Activated naive CD4-positive, alpha-beta T cell treated with anti-CD3 and anti-CD28 coated beads for 36 hours (primary cell): ENCODE results near the gene CALCA. TPM values are rescaled to one million over a fixed set of nuclear protein-coding genes. Genes with fewer than 3 reads are reported as not detected.
A peak's percentile ranks its signal among the peaks of the same experiment; 100 is the strongest.
"Not testable (repeated sequence)": the region's sequence is repeated elsewhere in the genome, so short reads cannot be mapped to it uniquely, and the experiment has no call there.

Experiments used
- CTCF ChIA-PET: fragments of 350-600 bp; sonication (Branson Sonifier 250); formaldehyde crosslinking; loops from one replicate; lab custom pipeline; 2021; ENCODE audit warnings: antibody characterized with exemption; lab: Charles Lee
- DNase-seq: peaks from one replicate; pipeline ENCODE4 v3.0.0-alpha.2; 2020
- H3K27ac Mint-ChIP-seq: one replicate; pipeline ENCODE4 v1.8.0; 2021; ENCODE audit warnings: mild to moderate bottlenecking, mixed read lengths
- H3K27me3 Mint-ChIP-seq: one replicate; pipeline ENCODE4 v1.8.0; 2021; ENCODE audit warnings: low read depth, mixed read lengths
- H3K36me3 Mint-ChIP-seq: one replicate; pipeline ENCODE4 v1.8.0; 2021; ENCODE audit warnings: low read depth, mixed read lengths
- H3K4me1 Mint-ChIP-seq: one replicate; pipeline ENCODE4 v1.8.0; 2021; ENCODE audit warnings: low read depth, mixed read lengths
- H3K4me3 Mint-ChIP-seq: one replicate; pipeline ENCODE4 v1.8.0; 2021; ENCODE audit warnings: mild to moderate bottlenecking, moderate library complexity, mixed read lengths
- H3K9me3 Mint-ChIP-seq: one replicate; pipeline ENCODE4 v1.8.0; 2021; ENCODE audit warnings: mixed read lengths
- intact Hi-C: fragments of 100-400 bp; cut with micrococcal nuclease; formaldehyde crosslinking; loops from one replicate; pipeline ENCODE4 v1.15.1; 2023
- total RNA-seq, 2 experiments: library from RNA; stranded (reverse); gene quantifications; one replicate each; pipeline ENCODE4 v1.2.3, GENCODE V29; 2021

Gene CALCA, protein sequence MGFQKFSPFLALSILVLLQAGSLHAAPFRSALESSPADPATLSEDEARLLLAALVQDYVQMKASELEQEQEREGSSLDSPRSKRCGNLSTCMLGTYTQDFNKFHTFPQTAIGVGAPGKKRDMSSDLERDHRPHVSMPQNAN
- total RNA-seq: not detected

DNA sequence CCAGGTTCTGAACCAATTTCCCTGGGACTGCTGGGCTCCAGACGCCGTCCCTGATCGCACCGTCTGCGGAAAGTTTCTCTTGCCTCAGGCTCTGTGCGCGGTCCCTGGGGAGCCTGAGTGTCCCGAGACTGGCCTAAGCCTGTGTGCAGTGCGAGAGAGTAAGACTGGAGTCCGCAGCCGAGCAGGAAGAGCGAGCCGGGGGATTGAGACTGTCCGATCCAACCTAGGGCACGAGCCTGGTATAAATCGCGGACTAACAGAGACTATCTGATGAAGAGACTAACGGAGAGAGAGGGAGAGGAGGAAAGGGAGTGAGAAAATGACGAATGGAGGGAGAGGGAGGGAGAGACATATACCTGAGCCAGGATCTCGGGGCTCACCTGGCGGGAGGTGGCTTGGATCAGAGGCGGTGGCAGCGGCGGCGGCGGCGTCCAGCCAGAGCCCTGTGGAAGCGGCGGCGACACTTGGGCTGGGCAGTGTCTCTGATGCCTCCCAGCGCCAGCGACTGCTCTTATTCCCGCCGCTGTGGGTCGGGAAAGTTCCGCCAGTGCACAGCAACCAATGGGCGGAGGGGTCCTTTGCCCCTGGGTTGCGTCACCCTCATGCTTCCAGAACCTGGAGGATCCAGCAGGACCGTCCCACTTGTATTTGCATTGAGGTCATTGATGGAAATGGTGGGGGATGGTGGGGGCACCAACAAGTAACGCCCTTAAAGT is at the start of gene CALCA:
Gene CALCA (minus strand): TSS at position 487 of the 716 bp plus-strand sequence. CDS start 1,159 bp downstream, outside the sequence.
- CTCF ChIA-PET: interaction anchor here (0.7 to 4.9 kb wide), 2 partner anchors 64 to 103 kb away, joined by 3 to 89 read pairs; partner anchors contain the start of gene CALCB
- H3K27me3 Mint-ChIP-seq: peaks cover 71% of the 10 kb centered on the region
- intact Hi-C loops: loop anchor here (5.0 to 10.0 kb wide), 2 partner anchors 450 to 1633 kb away; partner anchors contain the start of gene PSMA1
- H3K9me3 Mint-ChIP-seq: no peaks in the 10 kb centered on the region
- peaks cover 33% of the 10 kb centered on the region for H3K4me1 Mint-ChIP-seq
- H3K36me3 Mint-ChIP-seq: no peaks in the 10 kb centered on the region
- peak within 1 kb of the TSS; percentile 69 for H3K4me3 Mint-ChIP-seq
- H3K27ac Mint-ChIP-seq: no peak within 1 kb of the TSS
- DNase-seq: no peak

DNA sequence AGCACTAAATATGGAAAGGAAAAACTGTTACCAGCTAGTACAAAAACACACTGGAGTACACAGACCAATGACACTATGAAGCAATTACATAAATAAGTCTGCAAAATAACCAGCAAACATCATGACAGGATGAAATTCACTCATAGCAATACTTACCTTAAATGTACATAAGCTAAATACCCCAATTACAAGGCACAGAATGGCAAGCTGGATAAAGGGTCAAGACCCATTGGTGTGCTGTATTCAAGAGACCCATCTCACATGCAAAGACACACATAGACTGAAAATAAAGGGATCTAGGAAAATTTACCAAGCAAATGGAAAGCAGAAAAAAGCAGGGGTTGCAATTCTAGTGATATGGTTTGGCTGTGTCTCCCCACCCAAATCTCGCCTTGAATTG is 44.0 kb upstream of the CALCA start:
- intact Hi-C loops: no loop called here
- DNase-seq: no peak
- no peak overlapping the region for H3K4me3 Mint-ChIP-seq
- H3K4me1 Mint-ChIP-seq: no peaks in the 10 kb centered on the region
- CTCF ChIA-PET: interaction anchor here (1.0 to 2.0 kb wide), 3 partner anchors 10 to 108 kb away, joined by 3 to 6 read pairs (median 5); no protein-coding TSS in a partner anchor
- peaks cover 12% of the 10 kb centered on the region for H3K36me3 Mint-ChIP-seq
- H3K27me3 Mint-ChIP-seq: peaks cover 17% of the 10 kb centered on the region
- H3K9me3 Mint-ChIP-seq: peaks cover 22% of the 10 kb centered on the region
- H3K27ac Mint-ChIP-seq: no peak overlapping the region

DNA sequence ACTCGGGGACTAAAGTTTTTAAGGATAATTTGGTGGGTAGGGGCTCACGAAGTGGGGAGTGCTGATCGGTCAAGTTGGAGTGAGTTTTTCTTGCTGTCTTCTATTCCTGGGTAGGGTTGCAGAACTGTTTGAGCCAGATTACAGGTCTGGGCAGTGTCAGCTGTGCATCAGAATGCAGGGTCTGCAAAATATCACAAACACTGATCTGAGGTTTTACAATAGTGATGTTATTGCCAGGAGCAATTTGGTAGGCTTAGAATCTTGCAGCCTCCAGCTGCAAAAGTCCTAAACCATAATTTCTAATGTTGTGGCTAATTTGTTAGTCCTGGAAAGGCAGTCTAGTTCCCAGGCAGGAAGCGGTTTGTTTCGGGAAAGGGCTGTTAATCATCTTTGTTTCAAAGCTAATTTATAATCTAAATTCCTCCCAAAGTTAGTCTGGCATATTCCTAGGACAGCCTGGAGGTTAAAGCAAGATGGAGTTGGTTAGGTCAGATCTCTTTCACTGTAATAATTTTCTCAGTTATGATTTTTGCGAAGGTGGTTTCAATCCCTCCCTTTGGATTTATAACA is 39.7 kb upstream of the CALCA start:
- no peak overlapping the region for H3K27ac Mint-ChIP-seq
- no peaks in the 10 kb centered on the region for H3K4me1 Mint-ChIP-seq
- H3K9me3 Mint-ChIP-seq: peaks cover 17% of the 10 kb centered on the region
- H3K36me3 Mint-ChIP-seq: peaks cover 7% of the 10 kb centered on the region
- intact Hi-C loops: no loop called here
- H3K27me3 Mint-ChIP-seq: peaks cover 26% of the 10 kb centered on the region
- CTCF ChIA-PET: interaction anchor here (0.9 kb wide), 1 partner anchor 63 kb away, joined by 3 read pairs; no protein-coding TSS in a partner anchor
- H3K4me3 Mint-ChIP-seq: no peak overlapping the region
- no peak for DNase-seq

DNA sequence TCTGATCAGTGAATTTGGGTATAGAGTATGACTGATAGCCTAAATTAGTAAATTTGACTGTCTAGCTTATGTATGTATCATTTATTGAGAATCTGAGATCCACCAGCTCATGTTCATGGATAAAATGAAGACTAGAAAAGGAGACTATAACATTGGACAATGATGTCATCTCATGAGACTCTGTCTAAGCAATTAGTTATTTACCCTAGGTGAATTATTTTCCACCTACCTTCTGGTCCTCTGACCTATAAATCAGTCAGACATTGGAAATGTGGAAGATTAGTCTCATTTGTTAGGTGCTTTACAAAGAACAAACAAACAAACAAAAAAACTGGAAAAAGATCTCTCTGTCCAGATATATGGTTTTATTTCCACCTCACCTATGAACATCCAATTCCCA is 38.7 kb upstream of the CALCA start:
- peaks cover 2% of the 10 kb centered on the region for H3K36me3 Mint-ChIP-seq
- H3K4me1 Mint-ChIP-seq: no peaks in the 10 kb centered on the region
- no peak overlapping the region for H3K27ac Mint-ChIP-seq
- CTCF ChIA-PET: interaction anchor here (10.4 kb wide), 1 partner anchor 103 kb away, joined by 155 read pairs; no protein-coding TSS in a partner anchor
- peaks cover 8% of the 10 kb centered on the region for H3K9me3 Mint-ChIP-seq
- DNase-seq: no peak
- no peak overlapping the region for H3K4me3 Mint-ChIP-seq
- intact Hi-C loops: no loop called here
- peaks cover 24% of the 10 kb centered on the region for H3K27me3 Mint-ChIP-seq

DNA sequence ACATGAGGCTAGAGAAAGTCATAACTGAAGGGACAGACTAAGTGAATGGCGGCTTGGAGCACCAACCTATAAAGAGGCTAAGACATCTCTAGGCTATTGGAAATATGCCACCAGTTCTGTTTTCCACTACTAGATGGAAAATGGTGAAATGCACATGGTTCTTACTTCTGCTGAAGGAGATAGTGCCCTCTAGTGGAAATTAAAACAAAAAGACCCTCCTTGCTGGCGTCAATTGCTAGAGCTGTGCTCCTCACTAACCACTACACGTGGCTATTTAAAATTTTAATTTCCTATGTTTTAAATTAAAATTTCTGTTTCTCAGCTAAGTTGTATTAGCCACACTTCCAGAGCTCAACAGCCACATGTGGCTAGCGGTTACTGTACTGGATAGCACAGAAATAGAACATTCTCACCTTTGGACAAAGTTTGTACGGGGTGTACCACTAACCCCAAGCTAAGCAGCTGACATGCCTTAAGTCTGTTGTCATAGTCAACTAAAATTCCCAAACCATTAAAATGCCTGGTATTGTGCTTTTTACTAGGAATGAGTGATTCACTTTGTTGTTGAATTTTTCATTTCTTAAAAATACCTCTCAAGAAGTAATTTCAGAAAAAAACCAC is 34.1 kb upstream of the CALCA start:
- H3K27ac Mint-ChIP-seq: no peak overlapping the region
- intact Hi-C loops: loop anchor here (1.0 kb wide), 5 partner anchors 32 to 216 kb away; no protein-coding TSS in a partner anchor
- H3K9me3 Mint-ChIP-seq: no peaks in the 10 kb centered on the region
- peak; percentile 10 for DNase-seq
- H3K27me3 Mint-ChIP-seq: peaks cover 27% of the 10 kb centered on the region
- no peaks in the 10 kb centered on the region for H3K36me3 Mint-ChIP-seq
- no peaks in the 10 kb centered on the region for H3K4me1 Mint-ChIP-seq
- CTCF ChIA-PET: interaction anchor here (0.6 to 10.4 kb wide), 32 partner anchors 10 to 532 kb away, joined by 3 to 155 read pairs (median 5); partner anchors contain the start of genes CALCB and CYP2R1
- no peak overlapping the region for H3K4me3 Mint-ChIP-seq

DNA sequence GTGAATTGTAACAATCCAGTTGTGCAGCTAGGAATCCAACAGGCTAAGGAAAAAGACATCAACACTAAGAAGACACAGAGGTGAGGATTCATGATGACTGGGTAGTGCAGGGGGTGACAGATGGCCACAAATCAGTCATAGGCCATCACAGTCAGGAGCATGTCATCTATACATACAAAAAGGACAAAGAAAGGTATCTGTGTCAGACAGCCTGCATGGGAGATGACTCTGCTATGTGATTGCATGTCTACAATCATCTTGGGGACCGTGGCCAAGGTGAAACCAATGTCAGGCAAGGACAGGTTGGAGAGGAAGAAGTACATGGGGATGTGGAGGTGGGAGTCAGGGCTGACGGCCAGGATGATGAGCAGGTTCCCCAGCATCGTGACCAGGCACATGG is 16.0 kb upstream of the CALCA start:
- H3K4me3 Mint-ChIP-seq, intact Hi-C loops, DNase-seq, H3K36me3 Mint-ChIP-seq, H3K27me3 Mint-ChIP-seq, H3K9me3 Mint-ChIP-seq, H3K27ac Mint-ChIP-seq, H3K4me1 Mint-ChIP-seq: not testable (repeated sequence)
- CTCF ChIA-PET: interaction anchor here (0.6 kb wide), 1 partner anchor 436 kb away, joined by 3 read pairs; no protein-coding TSS in a partner anchor

DNA sequence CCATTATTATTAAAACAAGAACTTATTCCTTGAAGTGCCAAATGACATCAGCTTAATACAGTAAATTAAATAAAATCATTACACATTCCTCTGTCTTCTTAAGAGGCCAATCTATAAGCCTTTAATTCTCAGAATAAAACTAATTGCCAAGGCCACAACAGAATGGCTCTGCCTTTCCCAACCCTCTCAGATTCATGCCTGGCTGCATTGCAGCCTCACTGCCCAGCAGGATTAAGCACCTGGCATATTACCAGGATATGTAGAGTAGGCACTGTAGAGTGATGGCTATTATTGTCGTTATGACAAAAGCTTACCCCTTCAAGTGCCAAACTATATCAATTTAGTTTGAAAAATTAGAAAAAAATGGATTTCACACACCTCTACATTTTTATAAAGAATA is 9.4 kb upstream of the CALCA start:
- H3K27ac Mint-ChIP-seq: no peak overlapping the region
- peaks cover 5% of the 10 kb centered on the region for H3K27me3 Mint-ChIP-seq
- intact Hi-C loops: no loop called here
- DNase-seq: no peak
- H3K4me1 Mint-ChIP-seq: no peaks in the 10 kb centered on the region
- no peak overlapping the region for H3K4me3 Mint-ChIP-seq
- CTCF ChIA-PET: interaction anchor here (0.5 to 2.2 kb wide), 5 partner anchors 8 to 419 kb away, joined by 3 to 5 read pairs (median 5); no protein-coding TSS in a partner anchor
- H3K36me3 Mint-ChIP-seq: no peaks in the 10 kb centered on the region
- H3K9me3 Mint-ChIP-seq: no peaks in the 10 kb centered on the region

DNA sequence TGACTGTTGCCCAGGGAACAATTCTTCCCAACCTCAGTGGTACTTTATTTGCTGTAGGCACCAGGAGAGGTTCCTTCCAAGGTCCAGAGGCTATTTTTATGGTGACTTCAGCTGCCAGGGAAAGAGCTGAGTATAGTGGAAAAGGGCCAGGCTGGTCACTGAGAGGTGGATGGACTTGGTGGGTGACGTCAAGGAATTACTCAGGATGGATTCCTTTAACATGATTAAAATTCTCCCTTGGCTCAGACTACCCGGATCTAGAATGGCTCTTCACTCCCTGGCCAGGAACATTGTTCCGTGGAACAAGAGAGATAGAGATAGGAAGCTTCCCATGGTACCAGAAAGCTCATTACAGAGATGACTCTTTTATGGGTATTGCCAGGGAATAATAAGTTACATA is 8.7 kb upstream of the CALCA start:
- Mint-ChIP-seq H3K36me3 (no peaks in the 10 kb centered on the region), H3K4me1 (no peaks in the 10 kb centered on the region), H3K27me3 (peaks cover 12% of the 10 kb centered on the region), H3K27ac (no peak overlapping the region), H3K9me3 (no peaks in the 10 kb centered on the region), H3K4me3 (no peak overlapping the region)
- CTCF ChIA-PET: interaction anchor here (2.2 kb wide), 1 partner anchor 12 kb away, joined by 5 read pairs; no protein-coding TSS in a partner anchor
- intact Hi-C loops: no loop called here
- no peak for DNase-seq

DNA sequence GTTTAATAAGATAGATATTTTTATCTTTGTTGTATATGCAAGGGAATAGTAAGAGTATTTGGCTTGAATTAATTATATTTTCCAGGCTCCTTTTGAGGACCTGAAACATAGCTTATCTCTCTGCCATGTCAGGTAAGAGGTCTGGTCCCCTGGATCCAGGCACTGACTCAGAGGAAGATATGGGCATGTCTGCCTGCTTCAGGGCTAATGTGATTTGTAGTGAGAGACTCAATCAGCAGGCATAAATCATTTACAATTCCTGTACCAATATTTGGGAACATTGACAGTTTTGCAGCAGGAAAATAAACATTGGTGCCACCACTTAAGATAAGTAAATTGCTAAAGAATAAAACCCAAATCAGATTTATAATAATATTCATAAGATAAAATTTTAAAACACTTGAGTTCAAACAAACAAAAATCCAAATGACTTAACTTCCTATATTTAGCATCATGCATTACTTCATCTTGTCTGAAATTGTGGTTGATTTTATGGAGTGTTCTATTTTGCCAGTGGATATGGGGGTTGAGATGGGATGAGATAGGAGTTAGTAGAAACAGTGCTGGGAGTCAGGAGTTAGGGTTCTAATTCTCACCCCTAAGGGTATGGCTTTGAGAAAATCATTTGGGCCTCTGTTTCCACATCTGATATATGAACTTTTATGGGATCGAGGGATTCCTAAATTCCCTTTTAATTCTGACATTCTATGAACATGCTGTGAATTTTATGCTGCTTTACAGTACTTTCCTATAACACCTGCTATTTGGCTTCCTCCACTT is 5.1 kb upstream of the CALCA start:
- CTCF ChIA-PET: interaction anchor here (0.6 to 4.9 kb wide), 3 partner anchors 9 to 98 kb away, joined by 3 to 89 read pairs (median 61); partner anchors contain the start of gene CALCB
- DNase-seq: no peak
- H3K27me3 Mint-ChIP-seq: peaks cover 44% of the 10 kb centered on the region
- intact Hi-C loops: loop anchor here (10.0 kb wide), 1 partner anchor 1628 kb away; no protein-coding TSS in a partner anchor
- no peaks in the 10 kb centered on the region for H3K9me3 Mint-ChIP-seq
- no peaks in the 10 kb centered on the region for H3K36me3 Mint-ChIP-seq
- H3K4me1 Mint-ChIP-seq: peaks cover 29% of the 10 kb centered on the region
- H3K27ac Mint-ChIP-seq: no peak overlapping the region
- no peak overlapping the region for H3K4me3 Mint-ChIP-seq

DNA sequence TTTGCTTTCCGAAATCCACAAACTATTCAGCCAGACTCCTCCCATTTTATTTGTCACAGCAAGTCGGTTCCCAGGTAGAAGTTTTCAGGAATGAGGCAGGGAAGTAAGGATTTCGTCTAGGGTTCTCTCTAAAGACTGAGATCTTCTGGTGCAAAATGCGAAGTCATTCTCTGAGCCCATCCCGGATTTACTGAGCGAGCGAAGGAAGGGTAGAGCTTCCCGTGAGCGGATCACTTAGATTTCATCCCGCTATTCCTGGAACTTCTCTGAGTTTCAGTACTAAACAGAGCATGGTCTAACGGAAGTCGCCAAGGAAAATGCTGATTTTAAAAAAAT is 3.1 kb upstream of the CALCA start:
- Mint-ChIP-seq H3K4me3 (peak overlapping the region; percentile 69), H3K9me3 (no peaks in the 10 kb centered on the region), H3K27ac (no peak overlapping the region), H3K4me1 (peaks cover 33% of the 10 kb centered on the region), H3K36me3 (no peaks in the 10 kb centered on the region), H3K27me3 (peaks cover 55% of the 10 kb centered on the region)
- DNase-seq: no peak
- CTCF ChIA-PET: interaction anchor here (1.3 to 4.9 kb wide), 14 partner anchors 9 to 234 kb away, joined by 3 to 89 read pairs (median 7); partner anchors contain the start of gene CALCB
- intact Hi-C loops: loop anchor here (10.0 kb wide), 1 partner anchor 1630 kb away; no protein-coding TSS in a partner anchor
